Measurements from ENCODE around the gene PPP1R14C. TPM values are rescaled to one million over a fixed set of nuclear protein-coding genes. Genes with fewer than 3 reads are reported as not detected.

The PPP1R14C gene
- total RNA-seq, 2 donors from 2014 or later: 1.2 TPM; not detected in 1

GRCh38 chr6:150256618-150257272 is 113.9 kb downstream of the PPP1R14C start:
- intact Hi-C loops (cut with DNase I): no loop called here

GRCh38 chr6:150258381-150258780 is 115.5 kb downstream of the PPP1R14C start:
- intact Hi-C loops (cut with DNase I): no loop called here
- DNase-seq (ENCODE audit: low spot score): no peak

More at GRCh38 chr6:150256618-150257272, 113.9 kb downstream of the PPP1R14C start:
- DNase-seq (ENCODE audit: low spot score): no peak

GRCh38 chr6:150260931-150261330 is 118.1 kb downstream of the PPP1R14C start:
- intact Hi-C loops (cut with DNase I): no loop called here

GRCh38 chr6:150261997-150262697 is 119.3 kb downstream of the PPP1R14C start:
- no peak for DNase-seq (ENCODE audit: low spot score)
- intact Hi-C loops (cut with DNase I): no loop called here

More at GRCh38 chr6:150260931-150261330, 118.1 kb downstream of the PPP1R14C start:
- DNase-seq (ENCODE audit: low spot score): no peak

GRCh38 chr6:150263765-150264404 is 121.0 kb downstream of the PPP1R14C start:
- no peak for DNase-seq (ENCODE audit: low spot score)
- intact Hi-C loops (cut with DNase I): no loop called here

GRCh38 chr6:150266309-150266708 is 123.5 kb downstream of the PPP1R14C start:
- intact Hi-C loops (cut with DNase I): no loop called here
- DNase-seq (ENCODE audit: low spot score): no peak

- intact Hi-C loops (cut with DNase I): no loop called here
These were observed 124.3 kb downstream of the PPP1R14C start for GRCh38 chr6:150266963-150267685.

GRCh38 chr6:150267686-150268561 is 125.1 kb downstream of the PPP1R14C start:
- intact Hi-C loops (cut with DNase I): no loop called here
- no peak for DNase-seq (ENCODE audit: low spot score)

More at GRCh38 chr6:150266963-150267685, 124.3 kb downstream of the PPP1R14C start:
- no peak for DNase-seq (ENCODE audit: low spot score)

GRCh38 chr6:150269130-150269856 is 126.4 kb downstream of the PPP1R14C start:
- no peak for DNase-seq (ENCODE audit: low spot score)
- intact Hi-C loops (cut with DNase I): no loop called here

GRCh38 chr6:150269857-150270223 is 127.0 kb downstream of the PPP1R14C start:
- no peak for DNase-seq (ENCODE audit: low spot score)
- intact Hi-C loops (cut with DNase I): no loop called here

- intact Hi-C loops (cut with DNase I): no loop called here
- no peak for DNase-seq (ENCODE audit: low spot score)
These were observed 127.6 kb downstream of the PPP1R14C start for GRCh38 chr6:150270330-150271052.

- DNase-seq (ENCODE audit: low spot score): no peak
- intact Hi-C loops (cut with DNase I): no loop called here
These were observed 128.3 kb downstream of the PPP1R14C start for GRCh38 chr6:150271172-150271500.

GRCh38 chr6:150271501-150272263 is 128.8 kb downstream of the PPP1R14C start:
- intact Hi-C loops (cut with DNase I): no loop called here
- DNase-seq (ENCODE audit: low spot score): no peak

GRCh38 chr6:150272264-150272975 is 129.6 kb downstream of the PPP1R14C start:
- intact Hi-C loops (cut with DNase I): no loop called here
- DNase-seq (ENCODE audit: low spot score): no peak

- DNase-seq (ENCODE audit: low spot score): no peak
- intact Hi-C loops (cut with DNase I): no loop called here
These were observed 130.1 kb downstream of the PPP1R14C start for GRCh38 chr6:150272976-150273315.

- no peak for DNase-seq (ENCODE audit: low spot score)
- intact Hi-C loops (cut with DNase I): no loop called here
These were observed 130.8 kb downstream of the PPP1R14C start for GRCh38 chr6:150273457-150274309.

Measured in posterior vena cava (tissue), 2 donors.